ENCODE measurements around the gene ASAP2. TPM values are rescaled to one million over a fixed set of nuclear protein-coding genes. Genes with fewer than 3 reads are reported as not detected.

ASAP2 gene
- total RNA-seq, 1 experiment from 2014 or later = 12.6 TPM

- no peak for DNase-seq
- no peak overlapping the region for H2BK12ac ChIP-seq (ENCODE audit: insufficient read length, low read depth, low read length)
- H3K36me3 Mint-ChIP-seq (ENCODE audit: insufficient read depth in 1 of 3, low read depth in 3 of 3) = peaks cover 1 to 14% (median 8%) of the 10 kb centered on the region in 3 experiments; a peak in 6 of 7 replicates
These were observed 136.9 kb downstream of the ASAP2 start for GRCh38 chr2:9343524-9343923.

More at GRCh38 chr2:9343524-9343923, 136.9 kb downstream of the ASAP2 start:
- H4K8ac ChIP-seq (replicated peaks; ENCODE audit: insufficient read length, low read depth, low read length) = no peak overlapping the region
- no peak overlapping the region for H3K18ac ChIP-seq (ENCODE audit: insufficient read length, low read depth, low read length)
- H4K5ac ChIP-seq (ENCODE audit: insufficient read length, low read depth, low read length) = no peak overlapping the region
- H3K23ac ChIP-seq (ENCODE audit: insufficient read length, low read depth, low read length) = no peak overlapping the region
- H3K23me2 ChIP-seq (ENCODE audit: insufficient read length, low read depth, low read length, poor library complexity, severe bottlenecking) = no peaks in the 10 kb centered on the region
- no CpG with 5 or more reads among the region's 7 CpGs for WGBS (ENCODE audit: extremely low coverage, insufficient read length, low lambda C conversion rate)
- H3K79me2 ChIP-seq (ENCODE audit: insufficient read depth, low read length) = no peaks in the 10 kb centered on the region
- H3K27me3 ChIP-seq (ENCODE audit: insufficient read depth, low read length) = no peaks in the 10 kb centered on the region
- TF ChIP-seq, protein P1, sequence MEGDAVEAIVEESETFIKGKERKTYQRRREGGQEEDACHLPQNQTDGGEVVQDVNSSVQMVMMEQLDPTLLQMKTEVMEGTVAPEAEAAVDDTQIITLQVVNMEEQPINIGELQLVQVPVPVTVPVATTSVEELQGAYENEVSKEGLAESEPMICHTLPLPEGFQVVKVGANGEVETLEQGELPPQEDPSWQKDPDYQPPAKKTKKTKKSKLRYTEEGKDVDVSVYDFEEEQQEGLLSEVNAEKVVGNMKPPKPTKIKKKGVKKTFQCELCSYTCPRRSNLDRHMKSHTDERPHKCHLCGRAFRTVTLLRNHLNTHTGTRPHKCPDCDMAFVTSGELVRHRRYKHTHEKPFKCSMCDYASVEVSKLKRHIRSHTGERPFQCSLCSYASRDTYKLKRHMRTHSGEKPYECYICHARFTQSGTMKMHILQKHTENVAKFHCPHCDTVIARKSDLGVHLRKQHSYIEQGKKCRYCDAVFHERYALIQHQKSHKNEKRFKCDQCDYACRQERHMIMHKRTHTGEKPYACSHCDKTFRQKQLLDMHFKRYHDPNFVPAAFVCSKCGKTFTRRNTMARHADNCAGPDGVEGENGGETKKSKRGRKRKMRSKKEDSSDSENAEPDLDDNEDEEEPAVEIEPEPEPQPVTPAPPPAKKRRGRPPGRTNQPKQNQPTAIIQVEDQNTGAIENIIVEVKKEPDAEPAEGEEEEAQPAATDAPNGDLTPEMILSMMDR (conservative IDR thresholded peaks at IDR 0.05) = no peak
- no peak overlapping the region for H2BK20ac ChIP-seq (ENCODE audit: low read depth, low read length, poor library complexity, severe bottlenecking)
- H3K14ac ChIP-seq (ENCODE audit: insufficient read depth, low read length) = no peak overlapping the region
- H3K4me2 ChIP-seq (ENCODE audit: insufficient read depth, insufficient read length, low read length) = no peak overlapping the region
- H3K4me1 ChIP-seq (ENCODE audit: insufficient read depth, low read length) = no peaks in the 10 kb centered on the region
- H3K56ac ChIP-seq (ENCODE audit: insufficient read length, low read depth, low read length) = no peak overlapping the region
- no peaks in the 10 kb centered on the region for H3K9me3 ChIP-seq (ENCODE audit: control insufficient read depth, low read depth, low read length)
- no peak overlapping the region for H2AK5ac ChIP-seq (ENCODE audit: insufficient read length, low read length)
- Mint-ChIP-seq H3K9me3 (no peaks in the 10 kb centered on the region), H3K27ac (peak overlapping the region in 1 of 3 experiments; percentile 55; a peak in 2 of 7 replicates), H3K27me3 (ENCODE audit: low read depth) (no peaks in the 10 kb centered on the region), H3K4me1 (peaks cover 2 to 4% of the 10 kb centered on the region in 2 experiments; a peak in 2 of 4 replicates), H3K4me3 (no peak overlapping the region)
- H2BK5ac ChIP-seq (ENCODE audit: insufficient read length, low read length) = no peak overlapping the region
- H3K27ac ChIP-seq (ENCODE audit: insufficient read length, low read depth, low read length) = no peak overlapping the region
- H2BK15ac ChIP-seq (ENCODE audit: low read depth, low read length) = no peak overlapping the region
- no peaks in the 10 kb centered on the region for H3K79me1 ChIP-seq (ENCODE audit: insufficient read depth, low read depth, low read length, poor library complexity, severe bottlenecking)
- H4K20me1 ChIP-seq (ENCODE audit: control insufficient read depth, insufficient read depth, insufficient read length) = no peaks in the 10 kb centered on the region
- H3K4ac ChIP-seq (ENCODE audit: low read depth, low read length) = no peak overlapping the region
- H3K9ac ChIP-seq (ENCODE audit: extremely low read depth, insufficient read length, low read length) = no peak overlapping the region
- no peak overlapping the region for H2BK120ac ChIP-seq (ENCODE audit: low read depth, low read length, poor library complexity, severe bottlenecking)
- H3T11ph ChIP-seq (ENCODE audit: low read length) = no peak overlapping the region
- no peak overlapping the region for H2AFZ ChIP-seq (ENCODE audit: low read length)
- no peak overlapping the region for H4K91ac ChIP-seq (ENCODE audit: insufficient read length, low read depth, low read length)

All from H9 (cell line).